Activated naive CD8-positive, alpha-beta T cell treated with anti-CD3 and anti-CD28 coated beads, Interleukin-2, amount 10 ng/mL, durations not matched to agents 7 days and 5 days (primary cell): ENCODE measurements around the gene RETREG1. TPM values are rescaled to one million over a fixed set of nuclear protein-coding genes. Genes with fewer than 3 reads are reported as not detected.
"Not testable (repeated sequence)": the region's sequence is repeated elsewhere in the genome, so short reads cannot be mapped to it uniquely, and the experiment has no call there.

Source experiments
- ATAC-seq: fragments of 150-1000 bp; cut with Tn5 transposase; one replicate; pipeline ENCODE4 v1.10.0; 2021; ENCODE audit warnings: low read depth, moderate library complexity
- POLR2A ChIA-PET: fragments of 350-600 bp; sonication (Branson Sonifier 250); formaldehyde crosslinking; loops from one replicate; lab custom pipeline; 2021; ENCODE audit warnings: antibody characterized with exemption; lab: Charles Lee
- DNase-seq: peaks from one replicate; pipeline ENCODE4 v3.0.0; 2021
- H3K27ac Mint-ChIP-seq: one replicate; pipeline ENCODE4 v1.8.0; 2022; ENCODE audit warnings: mild to moderate bottlenecking, mixed read lengths
- H3K27me3 Mint-ChIP-seq: one replicate; pipeline ENCODE4 v1.8.0; 2022; ENCODE audit warnings: mild to moderate bottlenecking, moderate library complexity, mixed read lengths
- H3K36me3 Mint-ChIP-seq: one replicate; pipeline ENCODE4 v1.8.0; 2021; ENCODE audit warnings: mild to moderate bottlenecking, mixed read lengths
- H3K4me1 Mint-ChIP-seq: one replicate; pipeline ENCODE4 v1.8.0; 2021; ENCODE audit warnings: mixed read lengths
- H3K4me3 Mint-ChIP-seq: one replicate; pipeline ENCODE4 v1.8.0; 2022; ENCODE audit warnings: mild to moderate bottlenecking, moderate library complexity, mixed read lengths
- H3K9me3 Mint-ChIP-seq: one replicate; pipeline ENCODE4 v1.8.0; 2021; ENCODE audit warnings: mixed read lengths
- total RNA-seq, 2 experiments: library from RNA; stranded (reverse); gene quantifications; one replicate each; pipeline ENCODE4 v1.2.3, GENCODE V29; 2021

The RETREG1 gene
- total RNA-seq, 2 experiments from 2014 or later = 50.9 to 59.8 TPM

- DNase-seq (no peak), ATAC-seq (no peak)
- Mint-ChIP-seq H3K9me3 (no peaks in the 10 kb centered on the region), H3K4me1 (peaks cover 16% of the 10 kb centered on the region), H3K4me3 (no peak overlapping the region), H3K36me3 (peaks cover 4% of the 10 kb centered on the region), H3K27me3 (no peaks in the 10 kb centered on the region), H3K27ac (no peak overlapping the region)
- POLR2A ChIA-PET = no interaction called here
Measured at GRCh38 chr5:16551628-16552027, 65.2 kb downstream of the RETREG1 start.

- ATAC-seq = peak; percentile 44
- no peak overlapping the region for H3K4me3 Mint-ChIP-seq
- H3K36me3 Mint-ChIP-seq = peaks cover 5% of the 10 kb centered on the region
- no peaks in the 10 kb centered on the region for H3K9me3 Mint-ChIP-seq
- POLR2A ChIA-PET = no interaction called here
- no peak overlapping the region for H3K27ac Mint-ChIP-seq
- H3K27me3 Mint-ChIP-seq = no peaks in the 10 kb centered on the region
- DNase-seq = no peak
- H3K4me1 Mint-ChIP-seq = peaks cover 11% of the 10 kb centered on the region
Measured at GRCh38 chr5:16550316-16550952, 66.4 kb downstream of the RETREG1 start.

GRCh38 chr5:16549491-16550206 lies 67.1 kb downstream of the RETREG1 start:
- H3K4me3 Mint-ChIP-seq = no peak overlapping the region
- DNase-seq (no peak), ATAC-seq (no peak)
- H3K36me3 Mint-ChIP-seq = peaks cover 5% of the 10 kb centered on the region
- no peaks in the 10 kb centered on the region for H3K9me3 Mint-ChIP-seq
- H3K27me3 Mint-ChIP-seq = no peaks in the 10 kb centered on the region
- H3K27ac Mint-ChIP-seq = no peak overlapping the region
- peaks cover 11% of the 10 kb centered on the region for H3K4me1 Mint-ChIP-seq
- POLR2A ChIA-PET = no interaction called here

GRCh38 chr5:16548812-16549211 lies 68.0 kb downstream of the RETREG1 start:
- H3K4me3 Mint-ChIP-seq = no peak overlapping the region
- no peak overlapping the region for H3K27ac Mint-ChIP-seq
- peaks cover 11% of the 10 kb centered on the region for H3K4me1 Mint-ChIP-seq
- POLR2A ChIA-PET = no interaction called here
- H3K27me3 Mint-ChIP-seq = no peaks in the 10 kb centered on the region
- no peak for ATAC-seq
- H3K9me3 Mint-ChIP-seq = no peaks in the 10 kb centered on the region
- no peak for DNase-seq
- H3K36me3 Mint-ChIP-seq = peaks cover 5% of the 10 kb centered on the region

GRCh38 chr5:16548115-16548514 lies 68.7 kb downstream of the RETREG1 start:
- no peaks in the 10 kb centered on the region for H3K9me3 Mint-ChIP-seq
- no peak for ATAC-seq
- DNase-seq = no peak
- no peak overlapping the region for H3K27ac Mint-ChIP-seq
- peaks cover 10% of the 10 kb centered on the region for H3K4me1 Mint-ChIP-seq
- H3K4me3 Mint-ChIP-seq = no peak overlapping the region
- peaks cover 5% of the 10 kb centered on the region for H3K36me3 Mint-ChIP-seq
- POLR2A ChIA-PET = no interaction called here
- H3K27me3 Mint-ChIP-seq = no peaks in the 10 kb centered on the region

- H3K4me1 Mint-ChIP-seq = peaks cover 7% of the 10 kb centered on the region
- DNase-seq = no peak
- H3K36me3 Mint-ChIP-seq = peaks cover 5% of the 10 kb centered on the region
- POLR2A ChIA-PET = no interaction called here
- H3K4me3 Mint-ChIP-seq = no peak overlapping the region
- H3K27me3 Mint-ChIP-seq = no peaks in the 10 kb centered on the region
- no peak for ATAC-seq
- H3K9me3 Mint-ChIP-seq = no peaks in the 10 kb centered on the region
- no peak overlapping the region for H3K27ac Mint-ChIP-seq
Measured at GRCh38 chr5:16547200-16547842, 69.5 kb downstream of the RETREG1 start.

- peaks cover 5% of the 10 kb centered on the region for H3K36me3 Mint-ChIP-seq
- peaks cover 7% of the 10 kb centered on the region for H3K4me1 Mint-ChIP-seq
- no peak overlapping the region for H3K27ac Mint-ChIP-seq
- DNase-seq (no peak), ATAC-seq (no peak)
- no peaks in the 10 kb centered on the region for H3K27me3 Mint-ChIP-seq
- H3K4me3 Mint-ChIP-seq = no peak overlapping the region
- no peaks in the 10 kb centered on the region for H3K9me3 Mint-ChIP-seq
- POLR2A ChIA-PET = no interaction called here
Measured at GRCh38 chr5:16546732-16547131, 70.1 kb downstream of the RETREG1 start.

GRCh38 chr5:16544607-16545374 lies 72.0 kb downstream of the RETREG1 start:
- POLR2A ChIA-PET = no interaction called here
- Mint-ChIP-seq H3K4me3 (no peak overlapping the region), H3K27ac (no peak overlapping the region), H3K9me3 (no peaks in the 10 kb centered on the region), H3K4me1 (peaks cover 16% of the 10 kb centered on the region), H3K36me3 (peaks cover 2% of the 10 kb centered on the region), H3K27me3 (no peaks in the 10 kb centered on the region)
- DNase-seq (no peak), ATAC-seq (no peak)

GRCh38 chr5:16543206-16543605 lies 73.6 kb downstream of the RETREG1 start:
- H3K27ac Mint-ChIP-seq, H3K4me3 Mint-ChIP-seq, H3K36me3 Mint-ChIP-seq, ATAC-seq, H3K27me3 Mint-ChIP-seq, DNase-seq, H3K9me3 Mint-ChIP-seq, POLR2A ChIA-PET: not testable (repeated sequence)
- peaks cover 18% of the 10 kb centered on the region for H3K4me1 Mint-ChIP-seq

GRCh38 chr5:16542236-16542635 lies 74.6 kb downstream of the RETREG1 start:
- Mint-ChIP-seq H3K27me3 (no peaks in the 10 kb centered on the region), H3K4me1 (peaks cover 18% of the 10 kb centered on the region), H3K27ac (no peak overlapping the region), H3K9me3 (no peaks in the 10 kb centered on the region), H3K4me3 (no peak overlapping the region), H3K36me3 (peaks cover 12% of the 10 kb centered on the region)
- POLR2A ChIA-PET = interaction anchor here (0.6 kb wide), 1 partner anchor 73 kb away, joined by 4 read pairs; no protein-coding TSS in a partner anchor
- ATAC-seq (no peak), DNase-seq (no peak)

- ATAC-seq, POLR2A ChIA-PET, H3K27ac Mint-ChIP-seq, DNase-seq, H3K4me3 Mint-ChIP-seq, H3K9me3 Mint-ChIP-seq, H3K27me3 Mint-ChIP-seq: not testable (repeated sequence)
- peaks cover 18% of the 10 kb centered on the region for H3K4me1 Mint-ChIP-seq
- H3K36me3 Mint-ChIP-seq = peaks cover 16% of the 10 kb centered on the region
Measured at GRCh38 chr5:16541592-16541991, 75.2 kb downstream of the RETREG1 start.

GRCh38 chr5:16540421-16540820 lies 76.4 kb downstream of the RETREG1 start:
- ATAC-seq (no peak), DNase-seq (no peak)
- POLR2A ChIA-PET = no interaction called here
- Mint-ChIP-seq H3K4me1 (peaks cover 20% of the 10 kb centered on the region), H3K27ac (no peak overlapping the region), H3K36me3 (peaks cover 22% of the 10 kb centered on the region), H3K27me3 (no peaks in the 10 kb centered on the region), H3K9me3 (no peaks in the 10 kb centered on the region), H3K4me3 (no peak overlapping the region)

GRCh38 chr5:16539169-16539666 lies 77.6 kb downstream of the RETREG1 start:
- POLR2A ChIA-PET = no interaction called here
- H3K9me3 Mint-ChIP-seq = no peaks in the 10 kb centered on the region
- peaks cover 20% of the 10 kb centered on the region for H3K4me1 Mint-ChIP-seq
- H3K27ac Mint-ChIP-seq = no peak overlapping the region
- H3K27me3 Mint-ChIP-seq = no peaks in the 10 kb centered on the region
- H3K36me3 Mint-ChIP-seq = peaks cover 28% of the 10 kb centered on the region
- ATAC-seq (no peak), DNase-seq (no peak)
- no peak overlapping the region for H3K4me3 Mint-ChIP-seq
